Gastroesophageal sphincter (tissue), 3 donors: ENCODE data around the gene ECHDC1.

Source experiments
- POLR2A ChIP-seq, 2 donors: fragments of 450-650 bp; IDR thresholded peaks; one replicate each; pipeline ENCODE4 v1.6.1; 2017; ENCODE audit warnings: antibody characterized with exemption in 2 of 2, mild to moderate bottlenecking in 2 of 2, moderate library complexity in 1 of 2
- POLR2AphosphoS5 ChIP-seq: sonication (generic); formaldehyde crosslinking; IDR thresholded peaks from one replicate; pipeline ENCODE4 v1.6.1; 2017; ENCODE audit warnings: antibody characterized with exemption
- TF ChIP-seq, protein P1 (sequence below), 4 experiments: fragments of 200-600 bp in 2 of 4; fragments of 450-650 bp in 2 of 4; sonication (generic) in 1 of 4; IDR thresholded peaks; one replicate each; pipeline ENCODE4 v1.5.1; 2017 to 2019; ENCODE audit warnings: antibody characterized with exemption in 4 of 4, mild to moderate bottlenecking in 2 of 4, moderate library complexity in 2 of 4

DNA sequence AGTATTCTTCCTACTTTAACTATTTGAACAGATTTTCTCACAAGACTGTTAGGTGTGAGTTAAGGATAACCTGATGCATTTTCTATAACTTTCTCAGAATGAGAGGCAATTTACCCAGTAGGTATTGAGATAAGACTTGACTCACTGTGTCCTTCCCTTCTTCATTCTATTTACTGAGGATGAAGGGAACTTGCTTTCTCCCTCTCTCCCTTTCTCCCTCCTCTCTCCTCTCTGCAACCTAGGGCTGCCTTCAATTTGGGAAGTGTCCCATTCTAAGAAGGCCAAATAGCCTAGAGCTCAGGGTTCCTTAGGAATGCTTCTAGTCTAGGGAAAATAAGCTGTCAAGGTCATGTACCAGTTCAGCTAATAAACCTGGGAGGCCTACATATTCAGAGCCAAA lies 3.2 kb downstream of the ECHDC1 start:
- TF ChIP-seq POLR2A (IDR thresholded peaks at IDR 0.05): no peak
- TF ChIP-seq, protein P1, sequence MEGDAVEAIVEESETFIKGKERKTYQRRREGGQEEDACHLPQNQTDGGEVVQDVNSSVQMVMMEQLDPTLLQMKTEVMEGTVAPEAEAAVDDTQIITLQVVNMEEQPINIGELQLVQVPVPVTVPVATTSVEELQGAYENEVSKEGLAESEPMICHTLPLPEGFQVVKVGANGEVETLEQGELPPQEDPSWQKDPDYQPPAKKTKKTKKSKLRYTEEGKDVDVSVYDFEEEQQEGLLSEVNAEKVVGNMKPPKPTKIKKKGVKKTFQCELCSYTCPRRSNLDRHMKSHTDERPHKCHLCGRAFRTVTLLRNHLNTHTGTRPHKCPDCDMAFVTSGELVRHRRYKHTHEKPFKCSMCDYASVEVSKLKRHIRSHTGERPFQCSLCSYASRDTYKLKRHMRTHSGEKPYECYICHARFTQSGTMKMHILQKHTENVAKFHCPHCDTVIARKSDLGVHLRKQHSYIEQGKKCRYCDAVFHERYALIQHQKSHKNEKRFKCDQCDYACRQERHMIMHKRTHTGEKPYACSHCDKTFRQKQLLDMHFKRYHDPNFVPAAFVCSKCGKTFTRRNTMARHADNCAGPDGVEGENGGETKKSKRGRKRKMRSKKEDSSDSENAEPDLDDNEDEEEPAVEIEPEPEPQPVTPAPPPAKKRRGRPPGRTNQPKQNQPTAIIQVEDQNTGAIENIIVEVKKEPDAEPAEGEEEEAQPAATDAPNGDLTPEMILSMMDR (IDR thresholded peaks at IDR 0.05): no peak
- TF ChIP-seq POLR2AphosphoS5: no peak
